Measurements from ENCODE around the gene IGFBP4. TPM values are rescaled to one million over a fixed set of nuclear protein-coding genes. Genes with fewer than 3 reads are reported as not detected.
A peak's percentile ranks its signal among the peaks of the same experiment; 100 is the strongest.

Gene IGFBP4
- total RNA-seq, 1 donor from 2014 or later: 56.7 TPM

- Mint-ChIP-seq H3K4me1 (peaks cover 10% of the 10 kb centered on the region), H3K27ac (ENCODE audit: unreplicated experiment) (no peak overlapping the region), H3K4me3 (no peak overlapping the region), H3K36me3 (ENCODE audit: low read depth) (no peaks in the 10 kb centered on the region), H3K27me3 (ENCODE audit: low read depth) (no peaks in the 10 kb centered on the region), H3K9me3 (no peaks in the 10 kb centered on the region)
- no peak for DNase-seq (ENCODE audit: low read depth, low spot score)
- TF ChIP-seq, protein P1, sequence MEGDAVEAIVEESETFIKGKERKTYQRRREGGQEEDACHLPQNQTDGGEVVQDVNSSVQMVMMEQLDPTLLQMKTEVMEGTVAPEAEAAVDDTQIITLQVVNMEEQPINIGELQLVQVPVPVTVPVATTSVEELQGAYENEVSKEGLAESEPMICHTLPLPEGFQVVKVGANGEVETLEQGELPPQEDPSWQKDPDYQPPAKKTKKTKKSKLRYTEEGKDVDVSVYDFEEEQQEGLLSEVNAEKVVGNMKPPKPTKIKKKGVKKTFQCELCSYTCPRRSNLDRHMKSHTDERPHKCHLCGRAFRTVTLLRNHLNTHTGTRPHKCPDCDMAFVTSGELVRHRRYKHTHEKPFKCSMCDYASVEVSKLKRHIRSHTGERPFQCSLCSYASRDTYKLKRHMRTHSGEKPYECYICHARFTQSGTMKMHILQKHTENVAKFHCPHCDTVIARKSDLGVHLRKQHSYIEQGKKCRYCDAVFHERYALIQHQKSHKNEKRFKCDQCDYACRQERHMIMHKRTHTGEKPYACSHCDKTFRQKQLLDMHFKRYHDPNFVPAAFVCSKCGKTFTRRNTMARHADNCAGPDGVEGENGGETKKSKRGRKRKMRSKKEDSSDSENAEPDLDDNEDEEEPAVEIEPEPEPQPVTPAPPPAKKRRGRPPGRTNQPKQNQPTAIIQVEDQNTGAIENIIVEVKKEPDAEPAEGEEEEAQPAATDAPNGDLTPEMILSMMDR (conservative IDR thresholded peaks at IDR 0.05): no peak
These were observed 54.4 kb downstream of the IGFBP4 start for GRCh38 chr17:40497695-40498094.

DNA sequence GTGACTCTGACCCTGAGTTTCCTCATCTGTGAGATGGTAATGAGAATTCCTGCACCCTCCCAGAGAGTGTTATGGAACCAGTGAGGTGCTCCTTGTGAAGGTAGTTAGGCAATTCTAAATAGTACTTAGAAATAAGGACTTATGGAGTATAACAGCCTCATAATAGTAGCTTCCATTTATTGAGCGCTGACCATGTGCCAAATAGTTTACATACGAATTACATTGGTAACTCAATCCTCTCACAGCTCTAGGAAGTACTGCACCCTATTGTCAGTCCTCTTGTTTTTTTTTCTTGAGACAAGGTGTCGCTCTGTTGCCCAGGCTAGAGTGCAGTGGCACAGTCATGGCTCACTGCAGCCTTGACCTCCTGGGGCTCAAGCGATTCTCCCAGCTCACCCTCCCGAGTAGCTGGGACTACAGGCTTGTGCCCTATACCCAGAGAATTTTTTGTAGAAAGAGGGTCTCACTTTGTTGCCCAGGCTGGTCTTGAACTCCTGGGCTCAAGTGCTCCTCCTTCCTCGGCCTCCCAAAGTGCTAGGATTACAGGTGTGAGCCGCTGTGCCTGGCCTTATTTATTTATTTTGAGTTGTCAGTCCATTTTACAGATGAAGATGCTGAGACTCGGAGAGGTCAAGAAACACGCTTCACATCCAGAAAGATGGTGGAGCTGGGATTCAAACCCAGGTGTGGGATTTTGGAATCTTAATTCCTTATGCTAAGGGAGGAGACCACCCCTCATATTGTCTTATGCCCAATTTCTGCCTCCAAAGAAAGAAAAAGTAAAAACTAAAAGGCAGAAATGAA is 55.2 kb downstream of the IGFBP4 start:
- no peak for DNase-seq (ENCODE audit: low read depth, low spot score)
- H3K36me3 Mint-ChIP-seq (ENCODE audit: low read depth): no peaks in the 10 kb centered on the region
- no peaks in the 10 kb centered on the region for H3K27me3 Mint-ChIP-seq (ENCODE audit: low read depth)
- no peaks in the 10 kb centered on the region for H3K9me3 Mint-ChIP-seq
- no peak overlapping the region for H3K27ac Mint-ChIP-seq (ENCODE audit: unreplicated experiment)
- TF ChIP-seq, protein P1 (conservative IDR thresholded peaks at IDR 0.05): no peak
- H3K4me1 Mint-ChIP-seq: peaks cover 10% of the 10 kb centered on the region
- H3K4me3 Mint-ChIP-seq: no peak overlapping the region

DNA sequence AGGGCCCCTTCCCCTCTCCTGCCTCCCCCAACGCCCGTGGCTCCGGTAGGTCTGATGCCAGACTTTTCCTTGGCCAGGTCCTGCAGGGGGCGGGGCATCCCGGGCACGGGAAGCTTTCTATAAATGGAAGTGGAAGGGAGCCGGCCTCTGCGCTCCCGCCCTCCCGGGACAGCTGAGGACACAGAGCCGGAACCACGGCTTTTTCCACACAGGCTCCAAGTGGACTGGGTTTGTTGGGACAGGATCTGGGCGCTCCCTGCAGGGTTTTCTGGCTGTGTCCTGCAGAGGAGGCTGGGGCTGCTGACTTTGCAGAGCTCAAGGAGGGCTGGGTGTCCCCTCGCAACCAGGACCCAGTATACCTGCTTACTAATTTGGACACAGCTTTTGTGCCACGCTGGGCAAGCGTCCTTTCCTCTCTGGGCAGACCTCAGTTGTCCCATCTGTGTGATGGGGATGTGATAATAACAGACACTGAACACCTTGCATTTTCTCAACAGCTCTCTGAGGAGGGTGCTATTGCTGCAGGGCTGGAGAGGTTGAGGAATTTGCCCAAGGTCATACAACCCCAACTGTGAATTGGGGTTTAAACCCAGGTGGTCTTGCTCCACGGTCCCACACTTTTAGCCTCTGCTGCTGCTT is 56.4 kb downstream of the IGFBP4 start:
- no peak overlapping the region for H3K4me3 Mint-ChIP-seq
- TF ChIP-seq, protein P1 (conservative IDR thresholded peaks at IDR 0.05): no peak
- H3K36me3 Mint-ChIP-seq (ENCODE audit: low read depth): no peaks in the 10 kb centered on the region
- H3K4me1 Mint-ChIP-seq: peaks cover 10% of the 10 kb centered on the region
- no peaks in the 10 kb centered on the region for H3K27me3 Mint-ChIP-seq (ENCODE audit: low read depth)
- H3K27ac Mint-ChIP-seq (ENCODE audit: unreplicated experiment): no peak overlapping the region
- no peaks in the 10 kb centered on the region for H3K9me3 Mint-ChIP-seq
- DNase-seq (ENCODE audit: low read depth, low spot score): peak; percentile 45

- H3K36me3 Mint-ChIP-seq (ENCODE audit: low read depth): no peaks in the 10 kb centered on the region
- peaks cover 10% of the 10 kb centered on the region for H3K4me1 Mint-ChIP-seq
- H3K27ac Mint-ChIP-seq (ENCODE audit: unreplicated experiment): no peak overlapping the region
- TF ChIP-seq, protein P1 (conservative IDR thresholded peaks at IDR 0.05): no peak
- no peak overlapping the region for H3K4me3 Mint-ChIP-seq
- no peaks in the 10 kb centered on the region for H3K9me3 Mint-ChIP-seq
- no peaks in the 10 kb centered on the region for H3K27me3 Mint-ChIP-seq (ENCODE audit: low read depth)
- no peak for DNase-seq (ENCODE audit: low read depth, low spot score)
These were observed 56.9 kb downstream of the IGFBP4 start for GRCh38 chr17:40500190-40500589.

- Mint-ChIP-seq H3K27ac (ENCODE audit: unreplicated experiment) (no peak overlapping the region), H3K36me3 (ENCODE audit: low read depth) (no peaks in the 10 kb centered on the region), H3K27me3 (ENCODE audit: low read depth) (no peaks in the 10 kb centered on the region), H3K9me3 (no peaks in the 10 kb centered on the region), H3K4me1 (peaks cover 10% of the 10 kb centered on the region), H3K4me3 (no peak overlapping the region)
- TF ChIP-seq, protein P1 (conservative IDR thresholded peaks at IDR 0.05): no peak
- no peak for DNase-seq (ENCODE audit: low read depth, low spot score)
These were observed 57.5 kb downstream of the IGFBP4 start for GRCh38 chr17:40500709-40501108.

Data from neural crest cell (in vitro differentiated cells).